ENCODE measurements around the gene LPP.

Gene LPP

DNA sequence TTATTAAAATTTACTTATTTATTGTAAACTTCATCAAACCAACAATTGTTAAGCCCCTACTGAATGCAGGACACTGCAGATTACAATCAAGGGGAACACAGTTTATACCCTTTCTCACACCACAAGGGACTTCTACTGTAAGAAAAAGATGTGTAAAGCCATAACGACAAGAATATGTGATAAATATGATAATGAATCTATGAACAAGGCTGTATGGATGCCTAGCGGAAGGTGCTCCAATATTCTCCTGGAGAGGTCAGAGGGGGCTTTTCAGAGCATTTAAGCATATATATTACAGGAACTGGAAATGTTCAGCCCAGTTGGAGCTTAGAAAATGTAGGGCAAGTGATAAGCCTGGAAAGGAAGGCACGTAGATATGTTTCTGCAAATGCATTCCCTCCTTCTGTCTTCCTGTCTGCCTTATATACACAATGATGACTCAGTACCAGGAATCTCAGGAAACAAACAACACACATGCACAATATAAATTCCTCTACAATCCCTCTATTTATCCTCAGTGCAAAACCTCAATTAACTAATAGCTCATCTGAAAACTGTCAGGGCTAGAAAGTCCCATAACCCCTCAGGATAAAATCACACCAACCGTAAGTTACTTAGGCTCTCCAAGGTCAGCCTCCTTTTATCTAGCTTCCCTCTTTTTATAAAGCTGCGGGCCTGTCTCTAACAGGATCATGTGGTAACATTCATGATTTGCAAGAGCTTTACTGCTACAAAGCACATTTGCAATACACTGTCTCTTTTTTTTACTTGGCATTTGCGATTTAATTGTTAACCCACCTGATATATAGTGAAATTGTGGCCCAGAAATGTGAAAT, 393.1 kb downstream of the LPP start:
- DNase-seq (ENCODE audit: low read depth in 2 of 2) = no peak

DNA sequence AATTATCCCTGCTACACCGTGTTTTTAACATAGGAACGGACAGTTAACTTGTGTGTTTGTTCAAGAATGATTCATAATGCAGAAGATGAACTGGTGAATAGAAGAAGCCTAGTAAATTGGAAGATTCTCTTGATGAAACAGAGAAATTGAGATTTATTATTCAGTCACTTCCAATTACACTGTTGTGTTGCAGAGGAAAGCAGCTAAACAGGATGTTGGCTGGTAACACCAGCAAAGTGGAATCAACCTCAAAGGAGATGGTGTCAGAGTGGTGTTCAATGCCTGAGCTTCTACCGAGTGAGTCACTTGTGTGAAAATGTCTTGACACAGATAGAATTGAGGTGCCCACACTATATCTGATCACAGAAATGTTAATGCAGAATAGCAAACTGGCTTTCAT, 399.6 kb downstream of the LPP start:
- peak in 1 of 2 donors; percentile 16 for DNase-seq (ENCODE audit: low read depth in 2 of 2)

DNA sequence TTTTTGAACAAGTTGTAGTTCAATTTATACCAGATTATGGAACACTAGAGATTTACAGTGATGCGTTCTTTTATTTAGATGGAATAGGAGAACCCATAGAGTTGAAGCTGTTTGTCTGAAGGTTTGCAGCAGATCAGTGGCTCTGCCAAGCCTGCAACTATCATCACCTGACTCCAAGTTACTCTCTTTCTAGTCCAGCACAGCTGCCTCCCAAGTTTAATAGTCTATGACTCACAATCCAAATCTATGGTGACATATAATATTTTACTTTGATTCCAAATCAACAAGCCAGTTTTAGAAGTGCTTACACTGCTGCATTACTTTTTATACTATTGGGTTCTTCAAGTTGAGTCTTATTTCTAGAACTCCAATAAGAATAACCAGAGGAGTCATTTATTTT, 400.4 kb downstream of the LPP start:
- no peak for DNase-seq (ENCODE audit: low read depth in 2 of 2)

DNA sequence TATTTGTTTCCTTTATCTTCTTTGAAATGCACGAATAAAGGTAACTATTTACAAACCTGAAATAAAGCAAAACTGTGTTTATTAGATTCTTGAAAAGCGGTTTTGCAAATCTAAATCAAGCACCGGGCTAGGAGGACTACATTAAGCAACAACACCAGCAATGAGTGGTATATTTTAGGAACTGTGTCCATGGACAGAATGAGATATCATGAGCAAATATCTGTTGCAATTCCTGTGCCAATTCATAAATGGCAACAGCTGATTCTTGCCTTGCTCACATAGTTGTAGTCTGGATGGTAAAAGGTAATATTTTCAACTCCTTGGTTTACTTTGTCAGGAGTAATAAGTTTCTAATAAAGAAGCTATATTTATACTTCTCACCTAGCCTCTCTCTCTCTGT, 403.3 kb downstream of the LPP start:
- DNase-seq (ENCODE audit: low read depth in 2 of 2) = no peak

DNA sequence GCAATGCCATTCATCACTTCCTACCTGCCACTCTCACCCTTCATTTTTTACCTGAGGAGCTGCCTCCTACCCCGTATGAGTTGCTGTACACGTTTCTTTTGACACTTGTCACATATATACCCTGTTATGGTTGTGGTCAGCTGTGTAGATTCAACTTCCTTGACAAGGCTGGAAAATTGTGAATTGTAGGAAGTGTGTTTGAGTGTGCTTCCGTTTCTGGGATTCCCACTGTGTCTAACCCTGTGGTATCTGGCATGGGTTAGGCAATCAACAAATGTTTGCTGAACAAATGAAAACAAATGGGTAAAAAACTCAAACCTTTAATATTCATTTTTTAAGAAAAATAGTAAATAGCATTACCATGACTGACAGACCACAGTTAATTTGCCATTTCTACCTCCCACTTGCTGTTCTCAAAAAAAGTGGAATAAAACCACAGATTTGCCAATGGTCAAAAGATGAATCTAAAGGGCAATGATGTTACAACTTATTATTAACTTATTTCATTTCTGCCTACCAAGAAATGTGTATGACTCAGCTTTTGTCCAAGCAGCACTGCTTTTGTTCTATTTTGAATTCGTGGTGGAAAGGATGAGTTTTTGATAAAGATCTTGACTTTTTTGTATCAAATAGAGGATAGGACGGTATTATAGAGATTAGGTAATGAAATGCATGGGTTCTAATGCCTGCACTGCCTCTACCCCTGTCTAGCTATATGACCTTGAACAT, 404.6 kb downstream of the LPP start:
- DNase-seq (ENCODE audit: low read depth in 2 of 2) = no peak

DNA sequence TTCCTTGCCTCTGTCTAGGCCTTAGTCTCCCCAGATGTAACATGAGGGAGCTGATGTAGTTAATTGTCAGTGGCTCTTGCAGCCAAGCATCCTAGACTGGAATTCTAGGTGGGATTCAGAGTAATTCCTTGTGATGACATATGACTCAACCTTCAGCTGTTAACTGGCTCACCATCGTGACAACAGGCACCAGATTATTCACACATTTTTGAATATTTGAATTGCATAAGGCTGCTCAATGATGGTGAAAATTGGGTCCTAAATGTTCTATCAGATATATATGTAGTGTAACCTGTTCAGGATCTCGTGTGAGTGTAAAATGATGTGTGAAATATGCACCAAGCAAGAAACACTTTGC, 405.1 kb downstream of the LPP start:
- no peak for DNase-seq (ENCODE audit: low read depth in 2 of 2)

DNA sequence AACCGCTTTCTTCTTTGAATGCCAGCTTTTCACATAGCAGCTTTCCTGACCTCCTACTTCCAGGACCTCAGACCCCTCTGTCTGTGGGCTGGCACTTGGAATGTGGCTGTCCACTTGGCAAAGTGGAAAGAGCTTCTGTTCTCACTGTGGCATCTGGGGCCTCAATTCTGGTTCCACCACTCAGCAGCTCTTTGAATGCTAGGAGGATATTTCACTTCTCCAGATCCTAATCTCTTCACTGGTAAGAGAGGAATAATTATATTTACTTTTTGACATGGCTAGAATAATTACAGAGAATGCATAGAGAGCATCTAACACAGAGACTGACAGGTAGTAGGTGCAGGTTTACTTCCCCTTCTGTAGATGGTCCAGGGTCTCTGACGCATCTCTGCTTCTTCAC, 405.9 kb downstream of the LPP start:
- DNase-seq (ENCODE audit: low read depth in 2 of 2) = no peak

DNA sequence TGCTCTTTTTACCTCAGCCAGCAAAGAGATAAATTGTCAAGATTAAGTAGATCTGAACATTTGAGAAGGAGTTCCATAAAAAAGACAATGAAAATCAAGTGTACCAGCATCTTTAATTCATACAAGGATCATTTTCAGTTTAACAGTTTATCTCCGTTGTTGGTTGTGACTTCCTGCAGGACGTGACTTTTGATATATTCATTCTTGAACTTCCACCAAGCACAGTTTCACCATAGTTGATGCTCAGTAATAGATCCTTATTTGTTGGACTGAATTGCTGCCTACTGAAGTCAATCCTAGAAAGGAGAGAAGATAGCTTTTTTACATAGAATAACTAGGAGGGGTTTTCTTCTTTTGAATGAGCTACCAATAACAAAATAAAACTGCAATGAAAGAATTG, 408.2 kb downstream of the LPP start:
- no peak for DNase-seq (ENCODE audit: low read depth in 2 of 2)

DNA sequence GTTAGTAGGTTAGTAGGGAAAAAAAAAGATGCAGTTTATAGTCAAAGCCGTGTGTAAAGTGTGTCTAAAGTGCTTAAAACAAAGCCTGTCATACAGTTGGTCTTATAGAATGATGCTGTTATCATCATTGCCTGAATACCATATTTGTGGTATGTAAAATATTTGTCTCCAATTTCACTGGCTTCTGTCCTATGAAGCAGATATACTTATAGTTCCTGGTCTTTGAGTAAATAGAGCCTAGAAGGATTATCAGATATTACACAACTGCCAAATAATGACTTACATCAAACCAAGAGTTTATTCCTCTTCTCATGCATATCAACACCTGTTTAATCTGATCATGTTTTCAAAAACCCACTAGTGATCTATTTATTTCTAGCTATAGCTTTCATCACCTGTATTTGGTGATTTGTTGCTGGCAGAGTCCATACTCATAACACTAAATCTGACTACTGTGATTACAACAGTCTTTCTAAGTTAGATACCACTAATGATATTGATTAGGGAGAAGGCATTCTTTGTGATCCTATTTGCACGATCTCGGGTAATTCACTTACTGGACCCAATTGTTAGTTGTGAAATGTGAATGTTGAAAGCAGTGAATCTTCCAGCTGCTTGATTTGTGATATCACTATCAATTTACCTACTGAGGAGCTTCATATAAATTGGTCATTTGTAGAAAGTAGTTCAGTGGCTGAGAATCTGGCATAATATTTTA, 413.7 kb downstream of the LPP start:
- DNase-seq (ENCODE audit: low read depth in 2 of 2) = no peak

DNA sequence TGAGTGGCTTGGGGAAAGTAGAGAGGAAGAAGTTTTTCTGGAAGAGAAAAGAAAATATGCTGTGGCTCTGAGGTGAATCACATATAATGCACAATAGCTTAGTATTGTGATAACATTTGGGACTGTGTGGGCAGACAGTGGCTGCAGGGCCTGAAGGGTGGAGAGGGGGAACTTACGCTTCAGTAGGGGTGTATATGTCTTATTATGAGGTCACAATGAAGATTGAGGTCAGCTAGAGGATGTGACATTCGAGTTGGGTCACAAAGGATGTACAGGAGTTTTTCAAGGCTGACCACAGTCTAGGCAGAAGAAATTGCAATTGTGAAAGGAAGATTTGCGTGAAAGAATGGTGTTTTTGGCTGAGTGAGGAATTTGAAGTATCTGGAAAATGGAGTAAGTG, 414.8 kb downstream of the LPP start:
- no peak for DNase-seq (ENCODE audit: low read depth in 2 of 2)

DNA sequence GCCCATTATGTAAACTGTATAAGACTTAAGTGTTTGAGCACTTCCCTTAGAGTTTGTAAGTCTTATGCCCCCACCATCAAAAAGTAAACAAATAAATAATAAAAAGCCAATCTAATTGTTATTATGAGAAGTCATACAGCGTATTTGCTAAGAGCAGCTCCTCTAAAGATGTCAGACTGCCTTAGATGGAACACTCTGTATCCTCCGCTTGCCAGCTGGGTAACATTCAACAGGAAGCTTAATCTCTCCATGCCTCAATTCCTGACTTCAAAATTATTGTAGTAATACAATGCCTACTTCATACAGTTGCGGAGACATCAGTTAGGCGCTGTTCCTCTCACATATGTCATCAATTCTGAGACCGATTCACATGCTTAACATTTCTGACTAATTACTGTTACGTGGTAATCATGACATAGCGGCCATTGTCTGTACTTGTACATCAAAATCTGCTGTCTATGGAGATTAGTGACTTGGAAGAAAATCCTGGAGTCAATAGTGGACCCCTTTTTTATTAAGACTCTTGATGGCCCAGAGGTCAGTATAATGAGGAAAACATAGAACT, 417.7 kb downstream of the LPP start:
- DNase-seq (ENCODE audit: low read depth in 2 of 2) = no peak

DNA sequence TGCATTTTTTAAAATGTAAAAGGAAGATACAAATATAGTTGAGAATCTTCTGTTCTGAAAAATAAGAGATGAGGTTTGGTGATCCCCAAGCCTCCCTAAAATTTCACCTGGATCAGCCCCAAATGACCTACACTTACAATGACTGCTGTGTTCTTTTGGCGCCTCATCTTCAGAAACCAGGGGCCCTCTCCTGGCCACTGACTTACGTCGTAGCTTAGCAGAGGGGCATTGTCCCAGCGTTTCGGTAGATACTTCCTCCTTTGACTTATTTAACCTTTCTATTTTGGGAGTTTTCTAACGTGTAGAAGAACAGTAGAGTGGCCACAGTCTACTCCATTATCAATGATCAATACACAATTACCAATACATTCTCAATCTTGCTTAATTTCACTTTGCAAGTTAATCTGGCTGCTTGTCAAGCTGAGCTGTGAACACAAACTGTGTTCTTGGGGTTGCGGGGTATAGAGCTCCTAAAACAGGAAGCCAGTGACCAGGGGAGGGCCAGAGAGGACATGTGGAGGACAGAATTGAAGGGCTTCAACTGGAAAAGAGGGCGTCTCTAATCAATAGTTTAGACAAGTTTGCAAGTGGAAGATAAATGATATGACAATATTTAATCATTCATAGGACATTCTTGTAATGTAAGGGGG, 419.5 kb downstream of the LPP start:
- DNase-seq (ENCODE audit: low read depth in 2 of 2) = no peak

DNA sequence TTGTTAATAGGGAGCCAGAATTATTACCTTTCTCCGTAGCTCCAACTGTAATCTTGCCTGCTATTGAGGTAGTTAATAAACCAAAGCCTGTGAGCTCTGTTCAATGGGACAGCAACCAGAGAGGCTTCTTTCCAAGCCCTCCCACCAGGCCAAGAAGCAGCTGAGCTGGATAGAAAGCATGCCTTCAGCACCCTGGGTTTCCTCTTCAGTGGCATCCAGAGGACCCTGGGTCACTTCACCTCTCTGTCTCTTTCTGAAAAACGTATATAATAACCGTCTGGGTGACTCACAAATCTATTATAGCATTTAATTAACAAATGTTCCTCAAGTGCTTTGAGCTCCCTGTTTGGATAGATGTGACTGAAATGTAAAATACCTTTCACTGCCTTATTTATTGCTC, 420.0 kb downstream of the LPP start:
- DNase-seq (ENCODE audit: low read depth in 2 of 2) = no peak

DNA sequence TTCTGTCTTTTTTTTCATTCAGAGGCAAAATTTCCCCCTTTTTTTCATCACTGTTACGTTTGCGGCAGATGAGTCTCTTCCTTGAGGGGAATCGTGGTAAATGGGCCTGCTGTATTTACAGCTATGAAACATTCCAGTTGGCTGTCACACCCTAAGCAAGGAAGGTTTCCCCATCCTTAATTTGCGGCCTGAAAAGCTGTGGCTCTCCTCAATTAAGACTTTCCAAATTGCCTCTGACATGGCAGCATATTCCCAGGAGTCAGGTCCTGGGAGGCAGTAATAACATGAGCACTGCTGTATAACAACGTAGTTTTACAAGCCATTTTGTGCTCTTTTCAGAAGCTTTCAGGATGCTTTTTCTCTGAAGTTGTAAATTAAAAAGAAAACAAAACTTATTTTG, 420.9 kb downstream of the LPP start:
- no peak for DNase-seq (ENCODE audit: low read depth in 2 of 2)

DNA sequence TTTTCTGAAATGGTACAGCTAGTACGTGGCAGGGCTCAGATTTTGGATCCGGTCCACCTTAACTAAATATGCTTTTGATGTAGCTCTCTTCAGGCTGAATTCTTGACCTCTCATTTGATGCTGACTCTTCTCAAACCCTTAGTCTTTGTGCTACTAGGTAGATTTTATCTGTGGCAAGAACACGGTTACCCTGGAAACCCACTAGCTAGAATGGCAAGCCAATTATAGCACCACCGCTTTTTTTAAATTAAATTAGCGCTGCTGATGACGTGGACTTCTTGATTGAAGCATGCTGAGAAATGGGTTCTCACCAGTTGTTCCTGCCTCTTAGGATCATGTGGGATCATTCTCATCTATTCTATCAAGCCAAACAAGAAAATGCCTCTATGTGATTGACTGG, 421.5 kb downstream of the LPP start:
- no peak for DNase-seq (ENCODE audit: low read depth in 2 of 2)

DNA sequence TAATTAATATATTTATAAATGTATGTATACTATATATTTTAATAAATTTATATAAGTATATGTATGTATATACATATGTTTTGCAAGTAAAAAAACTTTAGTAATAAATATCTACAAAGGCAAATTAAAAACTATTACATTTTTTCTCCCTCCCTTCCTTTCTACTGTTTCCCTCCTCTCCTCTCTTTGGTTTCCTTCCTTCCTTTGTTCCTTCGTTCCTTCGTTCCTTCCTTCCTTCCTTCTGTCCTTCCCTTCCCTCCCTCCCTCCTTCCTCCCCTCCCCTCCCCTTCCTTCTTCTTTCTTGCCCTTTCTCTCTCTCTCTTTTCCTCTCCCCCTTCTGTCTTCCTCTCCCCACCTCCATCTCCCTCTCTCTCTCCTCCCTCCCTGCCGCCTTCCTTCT, 423.6 kb downstream of the LPP start:
- no peak for DNase-seq (ENCODE audit: low read depth in 2 of 2)

DNA sequence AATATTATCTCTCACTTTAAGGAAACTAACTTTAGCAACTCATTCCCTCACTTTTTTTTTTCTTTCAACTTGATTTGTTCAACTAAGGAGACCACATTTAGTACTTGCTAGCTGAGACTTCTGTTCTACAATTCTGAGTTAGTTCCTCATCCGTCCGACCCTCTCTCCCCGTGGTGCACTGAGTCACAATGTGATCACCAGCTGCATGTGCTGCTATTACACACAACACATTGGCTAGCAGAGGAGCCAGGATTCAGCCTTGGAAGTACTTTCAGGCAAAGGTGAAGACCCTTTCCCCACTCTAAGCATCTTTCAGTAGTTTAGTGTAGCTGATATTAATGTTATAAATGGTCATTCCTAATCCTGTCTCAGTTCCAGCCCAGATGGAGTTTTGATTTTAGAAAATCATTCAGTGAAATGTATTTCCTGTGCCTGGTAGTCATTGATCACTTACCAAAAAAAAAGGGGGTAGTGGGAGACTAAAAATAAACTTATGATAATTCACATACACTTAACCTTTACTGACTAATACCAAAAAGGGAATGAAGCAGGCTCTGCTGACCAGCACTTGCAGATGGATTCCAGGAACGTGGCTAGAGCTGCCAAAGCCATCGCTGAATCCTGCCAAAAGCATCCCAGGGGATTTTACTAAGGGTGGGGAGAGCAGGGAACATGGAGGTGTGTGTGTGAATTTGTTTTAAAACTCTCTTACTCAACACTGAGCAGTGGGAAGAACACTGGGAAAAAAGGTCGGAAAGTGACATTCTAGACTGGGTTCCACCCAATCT, 424.8 kb downstream of the LPP start:
- DNase-seq (ENCODE audit: low read depth in 2 of 2) = no peak

DNA sequence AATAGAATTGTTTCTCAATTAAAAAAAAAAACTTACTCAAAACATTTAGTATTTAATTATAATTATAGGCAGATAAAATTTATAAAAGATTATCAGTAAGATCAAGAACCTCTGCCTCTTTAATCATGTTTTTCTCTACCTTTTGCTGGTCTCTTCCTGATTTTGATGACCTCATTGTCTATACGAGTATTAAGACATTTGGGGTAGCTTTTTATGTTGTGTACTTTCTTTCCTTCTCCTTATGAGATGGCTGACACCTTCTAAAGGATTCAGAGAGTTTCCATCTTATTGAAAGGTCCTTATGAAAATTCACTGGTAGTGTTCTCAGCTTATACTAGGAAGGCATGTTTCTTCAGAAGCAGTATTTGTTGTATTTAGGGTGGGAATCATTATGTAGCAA, 426.3 kb downstream of the LPP start:
- DNase-seq (ENCODE audit: low read depth in 2 of 2) = no peak

DNA sequence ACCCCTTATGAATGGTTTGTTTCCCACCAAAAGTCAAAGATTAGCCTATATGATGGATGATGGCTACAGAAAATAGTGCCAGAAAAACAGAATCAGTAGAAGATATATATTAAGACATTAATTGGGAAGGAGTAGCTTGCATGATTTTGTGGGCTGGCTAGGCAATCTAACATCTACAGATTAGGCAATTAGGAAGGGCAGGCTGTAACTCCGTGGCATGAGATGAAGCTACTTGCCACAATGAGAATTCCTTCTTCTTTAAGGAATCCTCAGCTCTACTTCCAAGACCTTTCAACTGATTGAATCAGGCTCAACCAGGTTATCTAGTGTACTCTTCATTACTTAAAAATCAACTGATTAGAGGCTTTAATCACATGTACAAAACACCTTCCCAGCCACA, 426.7 kb downstream of the LPP start:
- DNase-seq (ENCODE audit: low read depth in 2 of 2) = no peak

DNA sequence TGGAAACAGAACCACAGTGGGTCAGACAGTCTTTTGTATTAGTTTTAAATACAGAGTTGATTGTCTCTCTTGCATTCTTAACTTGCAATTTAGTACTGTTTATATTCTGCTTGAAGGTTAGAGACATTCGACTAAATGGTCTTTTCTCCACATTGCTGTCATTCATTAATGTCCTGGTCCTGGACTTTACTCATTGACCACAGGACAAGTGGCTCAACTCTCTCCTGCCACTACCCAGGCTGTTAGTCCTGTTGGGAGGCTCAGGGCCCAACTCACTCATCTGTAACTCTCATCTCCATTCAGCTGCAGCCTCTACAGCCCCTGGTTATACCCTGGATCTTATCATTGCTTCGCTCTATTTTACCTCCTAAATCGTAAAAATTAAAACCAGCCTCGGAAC, 427.4 kb downstream of the LPP start:
- no peak for DNase-seq (ENCODE audit: low read depth in 2 of 2)

DNA sequence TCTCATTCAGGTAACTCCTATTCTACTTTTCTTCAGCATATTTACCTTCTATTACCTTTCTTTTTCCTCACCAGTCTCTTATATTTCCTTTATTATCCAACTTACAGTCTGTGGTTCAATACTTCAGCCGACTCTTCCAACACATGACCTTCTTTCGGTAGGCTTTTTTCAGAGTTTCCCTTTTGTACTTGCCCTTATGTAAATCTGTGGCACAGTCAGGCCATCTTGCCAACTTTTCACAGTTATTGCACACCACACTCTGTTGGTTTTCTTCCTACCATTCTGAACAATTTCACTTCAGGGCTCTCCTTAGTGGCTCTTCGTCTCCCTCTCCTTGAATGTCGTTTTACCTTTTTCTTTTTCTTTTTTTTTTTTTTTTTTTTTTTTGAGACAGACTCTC, 427.8 kb downstream of the LPP start:
- DNase-seq (ENCODE audit: low read depth in 2 of 2) = no peak

Measured in stimulated activated CD4-positive, alpha-beta T cell treated with anti-CD3 and anti-CD28 coated beads, Interleukin-1b, Interleukin-23, amount 100 ng/mL, for 4 hours (primary cell).